ENCODE data around the gene IGLL1.

IGLL1 gene

GRCh38 chr22:23534851-23535717, 45.0 kb downstream of the IGLL1 start:
- Histone ChIP-seq H3K4me3 (ENCODE audit: low read length) (no peak overlapping the region), H3K27me3 (ENCODE audit: control insufficient read depth, insufficient read depth, low read length) (no peaks in the 10 kb centered on the region), H3K4me1 (ENCODE audit: control insufficient read depth, insufficient read depth, low read length) (peaks cover 37% of the 10 kb centered on the region), H3K9ac (ENCODE audit: low read length) (no peak overlapping the region), H3K9me3 (ENCODE audit: control insufficient read depth, low read length) (no peaks in the 10 kb centered on the region), H3K36me3 (ENCODE audit: control insufficient read depth, insufficient read depth, low read length) (no peaks in the 10 kb centered on the region)

- H3K4me3 ChIP-seq (ENCODE audit: low read length) = no peak overlapping the region
- no peaks in the 10 kb centered on the region for H3K9me3 ChIP-seq (ENCODE audit: control insufficient read depth, low read length)
- no peaks in the 10 kb centered on the region for H3K27me3 ChIP-seq (ENCODE audit: control insufficient read depth, insufficient read depth, low read length)
- H3K36me3 ChIP-seq (ENCODE audit: control insufficient read depth, insufficient read depth, low read length) = no peaks in the 10 kb centered on the region
- H3K4me1 ChIP-seq (ENCODE audit: control insufficient read depth, insufficient read depth, low read length) = peaks cover 34% of the 10 kb centered on the region
- H3K9ac ChIP-seq (ENCODE audit: low read length) = no peak overlapping the region
Measured at GRCh38 chr22:23534201-23534850, 45.8 kb downstream of the IGLL1 start.

- Histone ChIP-seq H3K36me3 (ENCODE audit: control insufficient read depth, insufficient read depth, low read length) (no peaks in the 10 kb centered on the region), H3K4me3 (ENCODE audit: low read length) (no peak overlapping the region), H3K4me1 (ENCODE audit: control insufficient read depth, insufficient read depth, low read length) (peaks cover 31% of the 10 kb centered on the region), H3K9ac (ENCODE audit: low read length) (no peak overlapping the region), H3K9me3 (ENCODE audit: control insufficient read depth, low read length) (no peaks in the 10 kb centered on the region), H3K27me3 (ENCODE audit: control insufficient read depth, insufficient read depth, low read length) (no peaks in the 10 kb centered on the region)
Measured at GRCh38 chr22:23533771-23534191, 46.3 kb downstream of the IGLL1 start.

GRCh38 chr22:23533328-23533762, 46.7 kb downstream of the IGLL1 start:
- Histone ChIP-seq H3K4me3 (ENCODE audit: low read length) (no peak overlapping the region), H3K4me1 (ENCODE audit: control insufficient read depth, insufficient read depth, low read length) (peaks cover 27% of the 10 kb centered on the region), H3K9me3 (ENCODE audit: control insufficient read depth, low read length) (no peaks in the 10 kb centered on the region), H3K9ac (ENCODE audit: low read length) (no peak overlapping the region), H3K27me3 (ENCODE audit: control insufficient read depth, insufficient read depth, low read length) (no peaks in the 10 kb centered on the region), H3K36me3 (ENCODE audit: control insufficient read depth, insufficient read depth, low read length) (no peaks in the 10 kb centered on the region)

GRCh38 chr22:23532731-23533130, 47.4 kb downstream of the IGLL1 start:
- no peaks in the 10 kb centered on the region for H3K36me3 ChIP-seq (ENCODE audit: control insufficient read depth, insufficient read depth, low read length)
- no peaks in the 10 kb centered on the region for H3K9me3 ChIP-seq (ENCODE audit: control insufficient read depth, low read length)
- H3K9ac ChIP-seq (ENCODE audit: low read length) = no peak overlapping the region
- H3K4me1 ChIP-seq (ENCODE audit: control insufficient read depth, insufficient read depth, low read length) = peaks cover 27% of the 10 kb centered on the region
- no peak overlapping the region for H3K4me3 ChIP-seq (ENCODE audit: low read length)
- no peaks in the 10 kb centered on the region for H3K27me3 ChIP-seq (ENCODE audit: control insufficient read depth, insufficient read depth, low read length)

- no peaks in the 10 kb centered on the region for H3K9me3 ChIP-seq (ENCODE audit: control insufficient read depth, low read length)
- peaks cover 27% of the 10 kb centered on the region for H3K4me1 ChIP-seq (ENCODE audit: control insufficient read depth, insufficient read depth, low read length)
- H3K4me3 ChIP-seq (ENCODE audit: low read length) = no peak overlapping the region
- H3K36me3 ChIP-seq (ENCODE audit: control insufficient read depth, insufficient read depth, low read length) = no peaks in the 10 kb centered on the region
- no peak overlapping the region for H3K9ac ChIP-seq (ENCODE audit: low read length)
- no peaks in the 10 kb centered on the region for H3K27me3 ChIP-seq (ENCODE audit: control insufficient read depth, insufficient read depth, low read length)
Measured at GRCh38 chr22:23531966-23532705, 48.0 kb downstream of the IGLL1 start.

- Histone ChIP-seq H3K36me3 (ENCODE audit: control insufficient read depth, insufficient read depth, low read length) (no peaks in the 10 kb centered on the region), H3K27me3 (ENCODE audit: control insufficient read depth, insufficient read depth, low read length) (no peaks in the 10 kb centered on the region), H3K9me3 (ENCODE audit: control insufficient read depth, low read length) (no peaks in the 10 kb centered on the region), H3K9ac (ENCODE audit: low read length) (no peak overlapping the region), H3K4me3 (ENCODE audit: low read length) (no peak overlapping the region), H3K4me1 (ENCODE audit: control insufficient read depth, insufficient read depth, low read length) (peaks cover 27% of the 10 kb centered on the region)
Measured at GRCh38 chr22:23531283-23531956, 48.7 kb downstream of the IGLL1 start.

GRCh38 chr22:23530766-23531282, 49.3 kb downstream of the IGLL1 start:
- Histone ChIP-seq H3K36me3 (ENCODE audit: control insufficient read depth, insufficient read depth, low read length) (no peaks in the 10 kb centered on the region), H3K27me3 (ENCODE audit: control insufficient read depth, insufficient read depth, low read length) (no peaks in the 10 kb centered on the region), H3K9ac (ENCODE audit: low read length) (no peak overlapping the region), H3K4me1 (ENCODE audit: control insufficient read depth, insufficient read depth, low read length) (peaks cover 26% of the 10 kb centered on the region), H3K4me3 (ENCODE audit: low read length) (no peak overlapping the region), H3K9me3 (ENCODE audit: control insufficient read depth, low read length) (no peaks in the 10 kb centered on the region)

- H3K9ac ChIP-seq (ENCODE audit: low read length) = no peak overlapping the region
- H3K4me3 ChIP-seq (ENCODE audit: low read length) = no peak overlapping the region
- peaks cover 19% of the 10 kb centered on the region for H3K4me1 ChIP-seq (ENCODE audit: control insufficient read depth, insufficient read depth, low read length)
- no peaks in the 10 kb centered on the region for H3K27me3 ChIP-seq (ENCODE audit: control insufficient read depth, insufficient read depth, low read length)
- H3K36me3 ChIP-seq (ENCODE audit: control insufficient read depth, insufficient read depth, low read length) = no peaks in the 10 kb centered on the region
- no peaks in the 10 kb centered on the region for H3K9me3 ChIP-seq (ENCODE audit: control insufficient read depth, low read length)
Measured at GRCh38 chr22:23530106-23530505, 50.0 kb downstream of the IGLL1 start.

- peaks cover 13% of the 10 kb centered on the region for H3K4me1 ChIP-seq (ENCODE audit: control insufficient read depth, insufficient read depth, low read length)
Measured at GRCh38 chr22:23529166-23530103, 50.7 kb downstream of the IGLL1 start.

More at GRCh38 chr22:23529166-23530103, 50.7 kb downstream of the IGLL1 start:
- no peaks in the 10 kb centered on the region for H3K9me3 ChIP-seq (ENCODE audit: control insufficient read depth, low read length)
- no peaks in the 10 kb centered on the region for H3K36me3 ChIP-seq (ENCODE audit: control insufficient read depth, insufficient read depth, low read length)
- no peaks in the 10 kb centered on the region for H3K27me3 ChIP-seq (ENCODE audit: control insufficient read depth, insufficient read depth, low read length)
- H3K4me3 ChIP-seq (ENCODE audit: low read length) = no peak overlapping the region
- no peak overlapping the region for H3K9ac ChIP-seq (ENCODE audit: low read length)
